Measurements from ENCODE around the gene TRIM2.

Gene TRIM2

GRCh38 chr4:153252122-153252521 lies 47.9 kb downstream of the TRIM2 start:
- no peak for DNase-seq

- DNase-seq: no peak
These were observed 51.0 kb downstream of the TRIM2 start for GRCh38 chr4:153255233-153255632.

- no peak for DNase-seq
These were observed 52.9 kb downstream of the TRIM2 start for GRCh38 chr4:153257151-153257620.

- no peak for DNase-seq
These were observed 53.7 kb downstream of the TRIM2 start for GRCh38 chr4:153257991-153258390.

- no peak for DNase-seq
These were observed 54.5 kb downstream of the TRIM2 start for GRCh38 chr4:153258750-153259149.

- DNase-seq: no peak
These were observed 55.4 kb downstream of the TRIM2 start for GRCh38 chr4:153259661-153260060.

- no peak for DNase-seq
These were observed 55.9 kb downstream of the TRIM2 start for GRCh38 chr4:153260132-153260531.

- DNase-seq: no peak
These were observed 56.5 kb downstream of the TRIM2 start for GRCh38 chr4:153260553-153261300.

GRCh38 chr4:153261461-153261860 lies 57.2 kb downstream of the TRIM2 start:
- no peak for DNase-seq

GRCh38 chr4:153261914-153262313 lies 57.7 kb downstream of the TRIM2 start:
- no peak for DNase-seq

GRCh38 chr4:153265306-153266047 lies 61.2 kb downstream of the TRIM2 start:
- no peak for DNase-seq

- DNase-seq: no peak
These were observed 62.7 kb downstream of the TRIM2 start for GRCh38 chr4:153266988-153267387.

GRCh38 chr4:153267890-153268289 lies 63.6 kb downstream of the TRIM2 start:
- DNase-seq: no peak

GRCh38 chr4:153268295-153268694 lies 64.1 kb downstream of the TRIM2 start:
- DNase-seq: no peak

GRCh38 chr4:153269218-153269990 lies 65.2 kb downstream of the TRIM2 start:
- no peak for DNase-seq

- DNase-seq: no peak
These were observed 66.1 kb downstream of the TRIM2 start for GRCh38 chr4:153270361-153270760.

- no peak for DNase-seq
These were observed 67.6 kb downstream of the TRIM2 start for GRCh38 chr4:153271820-153272219.

GRCh38 chr4:153273751-153274150 lies 69.5 kb downstream of the TRIM2 start:
- no peak for DNase-seq

GRCh38 chr4:153274967-153275366 lies 70.7 kb downstream of the TRIM2 start:
- DNase-seq: no peak

- no peak for DNase-seq
These were observed 71.4 kb downstream of the TRIM2 start for GRCh38 chr4:153275380-153276276.

- no peak for DNase-seq
These were observed 72.7 kb downstream of the TRIM2 start for GRCh38 chr4:153276971-153277370.

- DNase-seq: no peak
These were observed 77.2 kb downstream of the TRIM2 start for GRCh38 chr4:153281476-153281875.

All from activated CD8-positive, alpha-beta memory T cell treated with anti-CD3 and anti-CD28 coated beads, Interleukin-2, amount 50 U/mL, for 48 hours (primary cell).